HEK293 (cell line): ENCODE measurements around the gene GMPPA.

Source experiments
- CTCF ChIA-PET: fragments of 350-600 bp; formaldehyde crosslinking; extraction: SDS; loops from one replicate; lab custom pipeline; 2021; ENCODE audit warnings: antibody characterized with exemption; lab: Yijun Ruan, JAX
- POLR2A ChIA-PET: fragments of 300-600 bp; formaldehyde crosslinking; extraction: SDS; loops from one replicate; lab custom pipeline; 2020; ENCODE audit warnings: antibody characterized with exemption, inconsistent platforms; lab: Yijun Ruan, JAX
- H3K27ac ChIP-seq: fragments of 200-500 bp; sonication (Bioruptor generic); 2 replicates; pipeline ENCODE4 v1.5.1; 2014; ENCODE audit warnings: low read depth, low read length, control low read depth, inconsistent platforms; ENCODE audit errors: extremely low read depth
- H3K36me3 ChIP-seq, 2 experiments: fragments of 200-500 bp in 1 of 2; sonication (Bioruptor generic) in 1 of 2; 1 replicate in 1 of 2; 2 replicates in 1 of 2; pipeline ENCODE4 v1.5.1; 2014 to 2017; ENCODE audit warnings: inconsistent platforms in 2 of 2, low read length in 2 of 2; ENCODE audit not compliant: control insufficient read depth in 2 of 2, insufficient read depth in 1 of 2
- H3K4me1 ChIP-seq: fragments of 200-500 bp; sonication (Bioruptor generic); 2 replicates; pipeline ENCODE4 v1.5.1; 2014; ENCODE audit warnings: mild to moderate bottlenecking, low read length, inconsistent platforms; ENCODE audit not compliant: control insufficient read depth, insufficient read depth
- H3K4me3 ChIP-seq: 2 replicates; pipeline ENCODE4 v1.5.1; 2011; ENCODE audit warnings: low read depth, mild to moderate bottlenecking, control low read depth, low read length, moderate library complexity
- H3K9me3 ChIP-seq: fragments of 200-500 bp; sonication (Bioruptor generic); 2 replicates; pipeline ENCODE4 v1.5.1; 2014; ENCODE audit warnings: low read depth, low read length, inconsistent platforms; ENCODE audit not compliant: control insufficient read depth, insufficient read depth
- PBX3 ChIP-seq: sonication (generic); formaldehyde crosslinking; IDR thresholded peaks from 2 replicates; pipeline ENCODE4 v1.8.1; 2022; ENCODE audit warnings: mild to moderate bottlenecking, moderate library complexity, missing genetic modification reagents
- ZBTB49 ChIP-seq: fragments of 450-650 bp; formaldehyde crosslinking; IDR thresholded peaks from 2 replicates; pipeline ENCODE4 v1.5.1; 2016; ENCODE audit warnings: missing biosample characterization, missing genetic modification characterization, low read depth
- ZNF132 ChIP-seq: fragments of 450-650 bp; formaldehyde crosslinking; IDR thresholded peaks from 2 replicates; pipeline ENCODE4 v1.5.1; 2017; ENCODE audit warnings: missing biosample characterization, missing genetic modification characterization, borderline replicate concordance
- ZNF155 ChIP-seq: fragments of 450-650 bp; formaldehyde crosslinking; IDR thresholded peaks from 2 replicates; pipeline ENCODE4 v1.5.1; 2016; ENCODE audit warnings: missing biosample characterization, missing genetic modification characterization
- ZNF571 ChIP-seq: fragments of 450-650 bp; formaldehyde crosslinking; IDR thresholded peaks from 2 replicates; pipeline ENCODE4 v1.5.0; 2017; ENCODE audit warnings: missing biosample characterization, missing genetic modification characterization
- ZNF580 ChIP-seq: fragments of 450-650 bp; formaldehyde crosslinking; IDR thresholded peaks from 2 replicates; pipeline ENCODE4 v1.5.1; 2016; ENCODE audit warnings: missing biosample characterization, missing genetic modification characterization
- ZNF621 ChIP-seq: fragments of 450-650 bp; formaldehyde crosslinking; IDR thresholded peaks from 2 replicates; pipeline ENCODE4 v1.5.1; 2017; ENCODE audit warnings: missing biosample characterization, missing genetic modification characterization
- ZNF626 ChIP-seq: fragments of 450-650 bp; sonication (Bioruptor Pico); formaldehyde crosslinking; IDR thresholded peaks from 2 replicates; pipeline ENCODE4 v1.5.1; 2018; ENCODE audit warnings: missing biosample characterization, missing genetic modification characterization, inconsistent platforms
- ZNF654 ChIP-seq: fragments of 450-650 bp; formaldehyde crosslinking; IDR thresholded peaks from 2 replicates; pipeline ENCODE4 v1.5.1; 2016; ENCODE audit warnings: low read depth, missing biosample characterization, missing genetic modification characterization
- ZNF664 ChIP-seq: fragments of 450-650 bp; formaldehyde crosslinking; IDR thresholded peaks from 2 replicates; pipeline ENCODE4 v1.5.1; 2016; ENCODE audit warnings: missing biosample characterization, missing genetic modification characterization
- TF ChIP-seq, protein P1 (sequence below): fragments of 450-650 bp; formaldehyde crosslinking; IDR thresholded peaks from 2 replicates; pipeline ENCODE4 v1.5.1; 2017; ENCODE audit warnings: missing biosample characterization, missing genetic modification characterization
- TF ChIP-seq, protein P2 (sequence below): fragments of 450-650 bp; formaldehyde crosslinking; IDR thresholded peaks from 2 replicates; pipeline ENCODE4 v1.5.1; 2016; ENCODE audit warnings: missing biosample characterization, missing genetic modification characterization
- TF ChIP-seq, protein P3 (sequence below): fragments of 450-650 bp; formaldehyde crosslinking; IDR thresholded peaks from 2 replicates; pipeline ENCODE4 v1.5.1; 2017; ENCODE audit warnings: missing biosample characterization, mild to moderate bottlenecking, missing genetic modification characterization, moderate library complexity

Gene GMPPA

GRCh38 chr2:219495531-219496122, 3.1 kb upstream of the GMPPA start:
- Histone ChIP-seq H3K27ac (no peak overlapping the region), H3K4me1 (peaks cover 8% of the 10 kb centered on the region; the same call in 1 of the 2 replicates), H3K4me3 (no peak overlapping the region), H3K9me3 (no peaks in the 10 kb centered on the region), H3K36me3 (no peaks in the 10 kb centered on the region)
- ChIA-PET POLR2A (interaction anchor here (0.6 to 1.5 kb wide), 3 partner anchors 10 to 46 kb away, joined by 3 to 7 read pairs (median 6); no protein-coding TSS in a partner anchor), CTCF (interaction anchor here (0.6 to 11.4 kb wide), 31 partner anchors 9 to 1314 kb away, joined by 3 to 252 read pairs (median 4); partner anchors contain the start of genes ASIC4 and DNPEP)
- TF ChIP-seq ZNF654 (tag by site-specific recombination) (0 out of 2 replicates have a peak, but pooled peaks have one; percentile 12), ZNF155 (tag by site-specific recombination) (no peak), PBX3 (CRISPR knock-in tag) (no peak), ZNF580 (tag by site-specific recombination) (peak; percentile 71)
- TF ChIP-seq, protein P1, sequence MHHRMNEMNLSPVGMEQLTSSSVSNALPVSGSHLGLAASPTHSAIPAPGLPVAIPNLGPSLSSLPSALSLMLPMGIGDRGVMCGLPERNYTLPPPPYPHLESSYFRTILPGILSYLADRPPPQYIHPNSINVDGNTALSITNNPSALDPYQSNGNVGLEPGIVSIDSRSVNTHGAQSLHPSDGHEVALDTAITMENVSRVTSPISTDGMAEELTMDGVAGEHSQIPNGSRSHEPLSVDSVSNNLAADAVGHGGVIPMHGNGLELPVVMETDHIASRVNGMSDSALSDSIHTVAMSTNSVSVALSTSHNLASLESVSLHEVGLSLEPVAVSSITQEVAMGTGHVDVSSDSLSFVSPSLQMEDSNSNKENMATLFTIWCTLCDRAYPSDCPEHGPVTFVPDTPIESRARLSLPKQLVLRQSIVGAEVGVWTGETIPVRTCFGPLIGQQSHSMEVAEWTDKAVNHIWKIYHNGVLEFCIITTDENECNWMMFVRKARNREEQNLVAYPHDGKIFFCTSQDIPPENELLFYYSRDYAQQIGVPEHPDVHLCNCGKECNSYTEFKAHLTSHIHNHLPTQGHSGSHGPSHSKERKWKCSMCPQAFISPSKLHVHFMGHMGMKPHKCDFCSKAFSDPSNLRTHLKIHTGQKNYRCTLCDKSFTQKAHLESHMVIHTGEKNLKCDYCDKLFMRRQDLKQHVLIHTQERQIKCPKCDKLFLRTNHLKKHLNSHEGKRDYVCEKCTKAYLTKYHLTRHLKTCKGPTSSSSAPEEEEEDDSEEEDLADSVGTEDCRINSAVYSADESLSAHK, result peak; percentile 50; the same call in 1 of the 2 replicates
- TF ChIP-seq, protein P2, sequence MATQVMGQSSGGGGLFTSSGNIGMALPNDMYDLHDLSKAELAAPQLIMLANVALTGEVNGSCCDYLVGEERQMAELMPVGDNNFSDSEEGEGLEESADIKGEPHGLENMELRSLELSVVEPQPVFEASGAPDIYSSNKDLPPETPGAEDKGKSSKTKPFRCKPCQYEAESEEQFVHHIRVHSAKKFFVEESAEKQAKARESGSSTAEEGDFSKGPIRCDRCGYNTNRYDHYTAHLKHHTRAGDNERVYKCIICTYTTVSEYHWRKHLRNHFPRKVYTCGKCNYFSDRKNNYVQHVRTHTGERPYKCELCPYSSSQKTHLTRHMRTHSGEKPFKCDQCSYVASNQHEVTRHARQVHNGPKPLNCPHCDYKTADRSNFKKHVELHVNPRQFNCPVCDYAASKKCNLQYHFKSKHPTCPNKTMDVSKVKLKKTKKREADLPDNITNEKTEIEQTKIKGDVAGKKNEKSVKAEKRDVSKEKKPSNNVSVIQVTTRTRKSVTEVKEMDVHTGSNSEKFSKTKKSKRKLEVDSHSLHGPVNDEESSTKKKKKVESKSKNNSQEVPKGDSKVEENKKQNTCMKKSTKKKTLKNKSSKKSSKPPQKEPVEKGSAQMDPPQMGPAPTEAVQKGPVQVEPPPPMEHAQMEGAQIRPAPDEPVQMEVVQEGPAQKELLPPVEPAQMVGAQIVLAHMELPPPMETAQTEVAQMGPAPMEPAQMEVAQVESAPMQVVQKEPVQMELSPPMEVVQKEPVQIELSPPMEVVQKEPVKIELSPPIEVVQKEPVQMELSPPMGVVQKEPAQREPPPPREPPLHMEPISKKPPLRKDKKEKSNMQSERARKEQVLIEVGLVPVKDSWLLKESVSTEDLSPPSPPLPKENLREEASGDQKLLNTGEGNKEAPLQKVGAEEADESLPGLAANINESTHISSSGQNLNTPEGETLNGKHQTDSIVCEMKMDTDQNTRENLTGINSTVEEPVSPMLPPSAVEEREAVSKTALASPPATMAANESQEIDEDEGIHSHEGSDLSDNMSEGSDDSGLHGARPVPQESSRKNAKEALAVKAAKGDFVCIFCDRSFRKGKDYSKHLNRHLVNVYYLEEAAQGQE (tag by site-specific recombination), result peak; percentile 72; the same call in 1 of the 2 replicates
- TF ChIP-seq, protein P3, sequence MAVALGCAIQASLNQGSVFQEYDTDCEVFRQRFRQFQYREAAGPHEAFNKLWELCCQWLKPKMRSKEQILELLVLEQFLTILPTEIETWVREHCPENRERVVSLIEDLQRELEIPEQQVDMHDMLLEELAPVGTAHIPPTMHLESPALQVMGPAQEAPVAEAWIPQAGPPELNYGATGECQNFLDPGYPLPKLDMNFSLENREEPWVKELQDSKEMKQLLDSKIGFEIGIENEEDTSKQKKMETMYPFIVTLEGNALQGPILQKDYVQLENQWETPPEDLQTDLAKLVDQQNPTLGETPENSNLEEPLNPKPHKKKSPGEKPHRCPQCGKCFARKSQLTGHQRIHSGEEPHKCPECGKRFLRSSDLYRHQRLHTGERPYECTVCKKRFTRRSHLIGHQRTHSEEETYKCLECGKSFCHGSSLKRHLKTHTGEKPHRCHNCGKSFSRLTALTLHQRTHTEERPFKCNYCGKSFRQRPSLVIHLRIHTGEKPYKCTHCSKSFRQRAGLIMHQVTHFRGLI (tag by site-specific recombination), result peak; percentile 29; the same call in 1 of the 2 replicates

DNA sequence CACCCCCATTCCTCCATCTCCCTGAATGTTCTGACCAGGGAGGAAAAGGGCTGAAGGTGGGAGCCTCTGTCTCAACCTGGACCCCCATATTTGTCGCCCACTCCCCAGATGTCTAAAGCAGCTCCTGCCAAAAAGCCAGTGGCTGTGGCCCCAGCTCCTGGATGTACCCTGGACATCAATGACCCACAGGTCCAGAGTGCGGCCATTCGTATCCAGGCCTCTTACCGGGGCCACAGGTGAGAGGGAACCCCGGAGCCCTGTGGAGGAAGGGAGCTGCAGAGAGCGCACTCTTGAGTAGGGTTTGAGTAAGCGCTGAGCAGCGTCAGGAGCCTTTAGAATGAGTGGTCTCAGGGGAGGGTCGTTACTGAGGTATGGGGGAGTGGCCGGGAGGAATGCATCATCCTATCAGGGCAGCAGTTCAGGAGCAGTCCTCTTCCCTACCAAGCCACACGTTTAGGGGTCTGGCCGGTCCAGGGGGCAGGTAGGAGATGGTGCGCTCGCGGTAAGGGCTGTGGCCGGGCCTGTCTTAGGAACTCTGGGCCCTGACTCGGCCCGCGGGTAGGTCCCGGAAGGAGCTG, 2.4 kb upstream of the GMPPA start:
- no peak overlapping the region for H3K4me3 ChIP-seq
- no peak overlapping the region for H3K27ac ChIP-seq

More for the DNA sequence above, 2.4 kb upstream of the GMPPA start:
- Histone ChIP-seq H3K9me3 (no peaks in the 10 kb centered on the region), H3K36me3 (no peaks in the 10 kb centered on the region), H3K4me1 (peaks cover 8% of the 10 kb centered on the region; the same call in 1 of the 2 replicates)
- ChIA-PET POLR2A (interaction anchor here (1.5 kb wide), 1 partner anchor 14 kb away, joined by 7 read pairs; no protein-coding TSS in a partner anchor), CTCF (interaction anchor here (0.8 to 11.4 kb wide), 17 partner anchors 10 to 193 kb away, joined by 3 to 252 read pairs (median 6); partner anchors contain the start of genes ASIC4 and DNPEP)
- TF ChIP-seq ZBTB49 (no peak), ZNF571 (tag by site-specific recombination) (no peak), ZNF621 (tag by site-specific recombination) (no peak), ZNF132 (tag by site-specific recombination) (no peak), ZNF664 (tag by site-specific recombination) (no peak), ZNF626 (tag by site-specific recombination) (no peak)
- TF ChIP-seq, all 188 proteins: peak for 0
